Measurements from ENCODE around the gene S100A14.
A peak's percentile ranks its signal among the peaks of the same experiment; 100 is the strongest.

The S100A14 gene

GRCh38 chr1:153566414-153567371 is 49.4 kb downstream of the S100A14 start:
- peak; percentile 92 to 98 (median 98) for DNase-seq
- H3K36me3 ChIP-seq (ENCODE audit: control insufficient read depth in 4 of 4, insufficient read depth in 4 of 4, low read length in 3 of 4), result no peaks in the 10 kb centered on the region
- H3K27me3 ChIP-seq (replicated peaks in 2 of 5; ENCODE audit: control insufficient read depth in 4 of 5, insufficient read depth in 5 of 5, low read length in 4 of 5), result no peaks in the 10 kb centered on the region
- peak overlapping the region in 4 of 7 experiments; percentile 16 to 57 (median 30) for H3K4me3 ChIP-seq (ENCODE audit: control insufficient read depth in 1 of 7, extremely low read depth in 1 of 7, insufficient read depth in 4 of 7, low read depth in 2 of 7, low read length in 6 of 7)
- no peaks in the 10 kb centered on the region for H3K9me3 ChIP-seq (ENCODE audit: control extremely low read depth in 1 of 5, control insufficient read depth in 4 of 5, insufficient read depth in 2 of 5, low read depth in 1 of 5, low read length in 4 of 5)
- POLR2A ChIA-PET, result interaction anchor here (0.6 to 2.0 kb wide), 4 partner anchors 21 to 43 kb away, joined by 4 to 15 read pairs (median 8); partner anchors contain the start of genes S100A4 and S100A6
- CTCF ChIA-PET, result interaction anchor here (0.6 to 11.1 kb wide), 10 partner anchors 13 to 67 kb away, joined by 3 to 116 read pairs (median 4); partner anchors contain the start of genes CHTOP, S100A13, S100A5 and S100A6
- 57% methylated on average over 10 of the region's 16 CpGs for WGBS (ENCODE audit: insufficient coverage)
- H3K27ac ChIP-seq (ENCODE audit: insufficient read depth in 1 of 2, low read depth in 1 of 2, low read length in 2 of 2, poor library complexity in 1 of 2, severe bottlenecking in 2 of 2), result peak overlapping the region; percentile 47 to 80
- H3K4me1 ChIP-seq (ENCODE audit: control extremely low read depth in 1 of 4, control insufficient read depth in 4 of 4, insufficient read depth in 4 of 4, low read length in 3 of 4), result peaks cover 3 to 53% (median 33%) of the 10 kb centered on the region in 4 experiments

GRCh38 chr1:153565529-153566374 is 50.4 kb downstream of the S100A14 start, which contains the start of gene S100A2:
Gene S100A2 (minus strand): TSS chr1:153565844. CDS start chr1:153563877, 1,967 bp downstream.
- peak within 1 kb of the TSS in 4 of 7 experiments; percentile 16 to 57 (median 30) for H3K4me3 ChIP-seq (ENCODE audit: control insufficient read depth in 1 of 7, extremely low read depth in 1 of 7, insufficient read depth in 4 of 7, low read depth in 2 of 7, low read length in 6 of 7)
- peaks cover 3 to 53% (median 33%) of the 10 kb centered on the region in 4 experiments for H3K4me1 ChIP-seq (ENCODE audit: control extremely low read depth in 1 of 4, control insufficient read depth in 4 of 4, insufficient read depth in 4 of 4, low read length in 3 of 4)
- CTCF ChIA-PET, result interaction anchor here (0.6 to 11.1 kb wide), 10 partner anchors 12 to 68 kb away, joined by 3 to 116 read pairs (median 4); partner anchors contain the start of genes CHTOP, S100A13, S100A5 and S100A6

More at GRCh38 chr1:153565529-153566374, 50.4 kb downstream of the S100A14 start, which contains the start of gene S100A2:
- peak within 1 kb of the TSS; percentile 47 to 80 for H3K27ac ChIP-seq (ENCODE audit: insufficient read depth in 1 of 2, low read depth in 1 of 2, low read length in 2 of 2, poor library complexity in 1 of 2, severe bottlenecking in 2 of 2)
- H3K9me3 ChIP-seq (ENCODE audit: control extremely low read depth in 1 of 5, control insufficient read depth in 4 of 5, insufficient read depth in 2 of 5, low read depth in 1 of 5, low read length in 4 of 5), result no peaks in the 10 kb centered on the region
- DNase-seq, result peak; percentile 34 to 76 (median 65)
- H3K27me3 ChIP-seq (replicated peaks in 2 of 5; ENCODE audit: control insufficient read depth in 4 of 5, insufficient read depth in 5 of 5, low read length in 4 of 5), result no peaks in the 10 kb centered on the region
- POLR2A ChIA-PET, result interaction anchor here (1.0 to 2.0 kb wide), 3 partner anchors 20 to 30 kb away, joined by 5 to 15 read pairs (median 11); partner anchors contain the start of genes S100A4 and S100A6
- WGBS (ENCODE audit: insufficient coverage), result 38% methylated on average over 7 of the region's 8 CpGs
- H3K36me3 ChIP-seq (ENCODE audit: control insufficient read depth in 4 of 4, insufficient read depth in 4 of 4, low read length in 3 of 4), result no peaks in the 10 kb centered on the region
